Sciatic nerve (tissue), 2 donors: ENCODE results near the gene ZC3H7B. TPM values are rescaled to one million over a fixed set of nuclear protein-coding genes. Genes with fewer than 3 reads are reported as not detected.
A peak's percentile ranks its signal among the peaks of the same experiment; 100 is the strongest.

Source experiments
- ATAC-seq: fragments of 200-7000 bp; cut with Tn5 transposase; one replicate; pipeline ENCODE4 v1.9.1; 2020; ENCODE audit warnings: mild to moderate bottlenecking, moderate library complexity
- DNase-seq: peaks from one replicate; pipeline ENCODE4 v3.0.0-alpha.2; 2020; ENCODE audit warnings: low spot score
- intact Hi-C: fragments of 100-400 bp; cut with DNase I; formaldehyde crosslinking; loops from one replicate; pipeline ENCODE4 v1.14.2; 2022
- total RNA-seq: library from RNA; stranded (reverse); fragmentation: NEBNext Ultra II Directional; extraction: Animal tissue kit (Norgen Biotek cat#: 25700); gene quantifications from one replicate; pipeline ENCODE4 v1.2.1, GENCODE V29; 2021
- donor health status: DM: no; HTN: no; CAD: no.
- donor health status: DM: no; HTN: no; CAD: no.

ZC3H7B gene
- total RNA-seq, 1 donor from 2014 or later, result 72.6 TPM

GRCh38 chr22:41320416-41321240 lies 19.3 kb downstream of the ZC3H7B start:
- intact Hi-C loops, result no loop called here
- ATAC-seq (no peak), DNase-seq (no peak)

GRCh38 chr22:41324821-41325528 lies 23.6 kb downstream of the ZC3H7B start:
- DNase-seq (no peak), ATAC-seq (no peak)
- intact Hi-C loops, result no loop called here

- intact Hi-C loops, result no loop called here
- ATAC-seq (peak; percentile 35), DNase-seq (no peak)
These were observed 25.8 kb downstream of the ZC3H7B start for GRCh38 chr22:41327124-41327523.

- DNase-seq (no peak), ATAC-seq (no peak)
- intact Hi-C loops, result no loop called here
These were observed 28.8 kb downstream of the ZC3H7B start for GRCh38 chr22:41330169-41330568.

- intact Hi-C loops, result loop anchor here (2.0 kb wide), 1 partner anchor 70 kb away; no protein-coding TSS in a partner anchor
- ATAC-seq, result no peak
- DNase-seq, result no peak
These were observed 31.1 kb downstream of the ZC3H7B start for GRCh38 chr22:41332217-41332939.

- intact Hi-C loops, result loop anchor here (2.0 kb wide), 1 partner anchor 71 kb away; no protein-coding TSS in a partner anchor
- DNase-seq, result no peak
- no peak for ATAC-seq
These were observed 32.5 kb downstream of the ZC3H7B start for GRCh38 chr22:41333806-41334205.

GRCh38 chr22:41334215-41334614 lies 32.9 kb downstream of the ZC3H7B start:
- intact Hi-C loops, result no loop called here
- DNase-seq (no peak), ATAC-seq (no peak)

GRCh38 chr22:41334951-41335635 lies 33.8 kb downstream of the ZC3H7B start:
- ATAC-seq, result no peak
- DNase-seq, result no peak
- intact Hi-C loops, result no loop called here

- intact Hi-C loops, result no loop called here
- ATAC-seq (peak; percentile 56), DNase-seq (no peak)
These were observed 37.4 kb downstream of the ZC3H7B start for GRCh38 chr22:41338614-41339212.

GRCh38 chr22:41339823-41340222 lies 38.5 kb downstream of the ZC3H7B start:
- DNase-seq (no peak), ATAC-seq (no peak)
- intact Hi-C loops, result no loop called here

GRCh38 chr22:41340357-41340756 lies 39.0 kb downstream of the ZC3H7B start:
- ATAC-seq (no peak), DNase-seq (no peak)
- intact Hi-C loops, result no loop called here

- intact Hi-C loops, result no loop called here
- DNase-seq (no peak), ATAC-seq (no peak)
These were observed 39.7 kb downstream of the ZC3H7B start for GRCh38 chr22:41341012-41341411.

GRCh38 chr22:41341990-41342389 lies 40.7 kb downstream of the ZC3H7B start:
- intact Hi-C loops, result no loop called here
- no peak for DNase-seq
- ATAC-seq, result no peak

- intact Hi-C loops, result no loop called here
- ATAC-seq (no peak), DNase-seq (no peak)
These were observed 42.0 kb downstream of the ZC3H7B start for GRCh38 chr22:41343300-41343699.

- DNase-seq (no peak), ATAC-seq (no peak)
- intact Hi-C loops, result no loop called here
These were observed 42.4 kb downstream of the ZC3H7B start for GRCh38 chr22:41343717-41344116.

- ATAC-seq (no peak), DNase-seq (no peak)
- intact Hi-C loops, result no loop called here
These were observed 43.0 kb downstream of the ZC3H7B start for GRCh38 chr22:41344189-41344788.

GRCh38 chr22:41345807-41346335 lies 44.5 kb downstream of the ZC3H7B start:
- no peak for ATAC-seq
- intact Hi-C loops, result no loop called here
- DNase-seq, result no peak
